ENCODE results near the gene VPS8.
A peak's percentile ranks its signal among the peaks of the same experiment; 100 is the strongest.

DNA sequence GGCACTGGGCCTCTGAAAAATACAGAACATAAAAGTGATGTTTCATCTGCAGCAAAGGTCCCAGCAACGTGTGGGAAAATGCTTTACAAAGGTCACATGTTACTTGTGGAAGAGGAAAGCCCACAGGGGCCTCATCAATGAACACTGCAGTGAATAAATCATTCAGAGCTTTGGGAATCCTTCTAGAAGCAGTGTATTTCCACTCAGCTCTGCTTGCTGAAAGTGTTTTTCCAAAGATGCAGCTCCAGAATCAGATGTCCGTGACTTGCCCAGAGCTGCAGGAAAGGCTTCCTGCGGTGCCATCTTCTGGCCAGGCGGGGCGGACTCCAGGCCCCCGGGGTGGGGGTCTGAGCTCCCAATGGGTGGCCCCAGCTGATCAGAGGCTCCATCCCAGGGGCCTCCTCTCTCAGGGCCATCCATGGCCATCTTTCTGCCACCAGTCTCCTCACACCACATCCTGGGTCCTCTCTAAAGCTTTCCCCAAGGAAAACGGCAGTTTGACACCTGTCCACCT, 259.4 kb downstream of the VPS8 start:
- TF ChIP-seq, protein P1, sequence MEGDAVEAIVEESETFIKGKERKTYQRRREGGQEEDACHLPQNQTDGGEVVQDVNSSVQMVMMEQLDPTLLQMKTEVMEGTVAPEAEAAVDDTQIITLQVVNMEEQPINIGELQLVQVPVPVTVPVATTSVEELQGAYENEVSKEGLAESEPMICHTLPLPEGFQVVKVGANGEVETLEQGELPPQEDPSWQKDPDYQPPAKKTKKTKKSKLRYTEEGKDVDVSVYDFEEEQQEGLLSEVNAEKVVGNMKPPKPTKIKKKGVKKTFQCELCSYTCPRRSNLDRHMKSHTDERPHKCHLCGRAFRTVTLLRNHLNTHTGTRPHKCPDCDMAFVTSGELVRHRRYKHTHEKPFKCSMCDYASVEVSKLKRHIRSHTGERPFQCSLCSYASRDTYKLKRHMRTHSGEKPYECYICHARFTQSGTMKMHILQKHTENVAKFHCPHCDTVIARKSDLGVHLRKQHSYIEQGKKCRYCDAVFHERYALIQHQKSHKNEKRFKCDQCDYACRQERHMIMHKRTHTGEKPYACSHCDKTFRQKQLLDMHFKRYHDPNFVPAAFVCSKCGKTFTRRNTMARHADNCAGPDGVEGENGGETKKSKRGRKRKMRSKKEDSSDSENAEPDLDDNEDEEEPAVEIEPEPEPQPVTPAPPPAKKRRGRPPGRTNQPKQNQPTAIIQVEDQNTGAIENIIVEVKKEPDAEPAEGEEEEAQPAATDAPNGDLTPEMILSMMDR (IDR thresholded peaks at IDR 0.05 in 2 of 3, conservative IDR thresholded peaks at IDR 0.05 in 1 of 3; ENCODE audit: borderline replicate concordance in 1 of 3, insufficient read depth in 1 of 3, low read depth in 2 of 3, low read length in 2 of 3), result peak in 1 of 3 experiments; percentile 5; a peak in 1 of 6 replicates
- TF ChIP-seq POLR2AphosphoS5 (IDR thresholded peaks at IDR 0.05; ENCODE audit: low read depth, low read length) (no peak), JUND (IDR thresholded peaks at IDR 0.05) (no peak), ZFX (IDR thresholded peaks at IDR 0.05) (no peak), EZH2 (IDR thresholded peaks at IDR 0.05) (no peak), POLR2A (IDR thresholded peaks at IDR 0.05; ENCODE audit: borderline replicate concordance, extremely low read depth, insufficient read depth, insufficient read length) (no peak), RAD21 (IDR thresholded peaks at IDR 0.05; ENCODE audit: low read depth) (0 out of 2 replicates have a peak, but pooled peaks have one; percentile 21), EGR1 (IDR thresholded peaks at IDR 0.05; ENCODE audit: low read depth) (no peak), TCF7L2 (IDR thresholded peaks at IDR 0.05; ENCODE audit: borderline replicate concordance, extremely low read depth, insufficient read depth, insufficient read length) (no peak), ZNF274 (IDR thresholded peaks at IDR 0.05; ENCODE audit: low read depth, low read length) (no peak), YY1 (IDR thresholded peaks at IDR 0.05; ENCODE audit: extremely low read depth, insufficient replicate concordance, low read depth, low read length) (no peak)
- TF ChIP-seq, protein P2, sequence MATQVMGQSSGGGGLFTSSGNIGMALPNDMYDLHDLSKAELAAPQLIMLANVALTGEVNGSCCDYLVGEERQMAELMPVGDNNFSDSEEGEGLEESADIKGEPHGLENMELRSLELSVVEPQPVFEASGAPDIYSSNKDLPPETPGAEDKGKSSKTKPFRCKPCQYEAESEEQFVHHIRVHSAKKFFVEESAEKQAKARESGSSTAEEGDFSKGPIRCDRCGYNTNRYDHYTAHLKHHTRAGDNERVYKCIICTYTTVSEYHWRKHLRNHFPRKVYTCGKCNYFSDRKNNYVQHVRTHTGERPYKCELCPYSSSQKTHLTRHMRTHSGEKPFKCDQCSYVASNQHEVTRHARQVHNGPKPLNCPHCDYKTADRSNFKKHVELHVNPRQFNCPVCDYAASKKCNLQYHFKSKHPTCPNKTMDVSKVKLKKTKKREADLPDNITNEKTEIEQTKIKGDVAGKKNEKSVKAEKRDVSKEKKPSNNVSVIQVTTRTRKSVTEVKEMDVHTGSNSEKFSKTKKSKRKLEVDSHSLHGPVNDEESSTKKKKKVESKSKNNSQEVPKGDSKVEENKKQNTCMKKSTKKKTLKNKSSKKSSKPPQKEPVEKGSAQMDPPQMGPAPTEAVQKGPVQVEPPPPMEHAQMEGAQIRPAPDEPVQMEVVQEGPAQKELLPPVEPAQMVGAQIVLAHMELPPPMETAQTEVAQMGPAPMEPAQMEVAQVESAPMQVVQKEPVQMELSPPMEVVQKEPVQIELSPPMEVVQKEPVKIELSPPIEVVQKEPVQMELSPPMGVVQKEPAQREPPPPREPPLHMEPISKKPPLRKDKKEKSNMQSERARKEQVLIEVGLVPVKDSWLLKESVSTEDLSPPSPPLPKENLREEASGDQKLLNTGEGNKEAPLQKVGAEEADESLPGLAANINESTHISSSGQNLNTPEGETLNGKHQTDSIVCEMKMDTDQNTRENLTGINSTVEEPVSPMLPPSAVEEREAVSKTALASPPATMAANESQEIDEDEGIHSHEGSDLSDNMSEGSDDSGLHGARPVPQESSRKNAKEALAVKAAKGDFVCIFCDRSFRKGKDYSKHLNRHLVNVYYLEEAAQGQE (IDR thresholded peaks at IDR 0.05; ENCODE audit: low read depth), result no peak

All from HCT116 (cell line).